Activated CD8-positive, alpha-beta memory T cell treated with anti-CD3 and anti-CD28 coated beads, Interleukin-2, amount 50 U/mL, for 24 hours (primary cell): Measurements from ENCODE around the gene BBS1.
A peak's percentile ranks its signal among the peaks of the same experiment; 100 is the strongest.

Experiments
- DNase-seq: peaks from one replicate; pipeline ENCODE4 v3.0.0-alpha.2; 2020; ENCODE audit errors: extremely low read depth

The BBS1 gene

DNA sequence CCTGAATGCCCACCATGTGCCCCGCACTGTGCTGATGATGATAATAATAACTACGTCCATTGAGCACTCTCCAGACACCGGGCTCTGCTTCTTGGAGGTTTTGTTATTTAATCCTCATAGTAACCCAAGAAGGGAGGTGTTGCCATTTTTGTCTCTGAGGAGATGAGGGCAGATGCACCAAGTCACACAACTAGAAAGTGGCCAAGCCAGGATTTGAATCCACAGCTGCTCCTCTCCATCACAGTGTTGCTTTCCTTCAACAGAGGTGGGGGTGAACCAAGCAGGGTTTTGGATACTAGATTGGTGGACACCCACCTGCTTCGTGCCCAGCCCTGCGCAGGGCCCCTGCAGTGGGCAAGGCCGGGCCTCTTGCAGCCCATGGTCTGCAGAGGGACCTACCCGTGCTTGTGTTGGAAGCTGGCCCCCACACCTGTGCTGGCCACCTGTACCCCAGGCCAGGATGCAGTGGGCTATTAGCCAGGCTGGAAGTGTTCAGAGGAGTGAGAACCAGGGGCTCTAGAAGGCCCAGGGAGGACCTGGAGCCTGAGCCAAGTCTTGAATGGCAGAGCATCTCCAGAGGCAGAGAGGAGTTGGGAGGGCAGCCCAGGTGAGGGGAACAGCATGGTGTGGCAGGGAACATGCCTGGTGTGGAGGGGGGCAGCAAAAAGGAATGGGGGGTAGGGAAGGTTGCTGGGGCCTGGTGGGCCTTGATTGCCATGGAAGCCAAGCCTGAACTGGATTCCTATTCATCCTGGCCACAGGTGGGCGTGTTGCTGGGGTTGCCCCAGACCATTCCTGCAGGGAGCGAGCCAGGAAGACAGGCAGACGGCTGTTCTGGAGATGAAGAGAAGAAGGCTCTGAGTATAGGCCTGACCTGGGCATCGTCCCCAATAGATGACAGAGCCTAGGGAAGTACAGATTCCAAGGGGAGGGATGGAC, 32.9 kb upstream of the BBS1 start:
- DNase-seq = no peak

DNA sequence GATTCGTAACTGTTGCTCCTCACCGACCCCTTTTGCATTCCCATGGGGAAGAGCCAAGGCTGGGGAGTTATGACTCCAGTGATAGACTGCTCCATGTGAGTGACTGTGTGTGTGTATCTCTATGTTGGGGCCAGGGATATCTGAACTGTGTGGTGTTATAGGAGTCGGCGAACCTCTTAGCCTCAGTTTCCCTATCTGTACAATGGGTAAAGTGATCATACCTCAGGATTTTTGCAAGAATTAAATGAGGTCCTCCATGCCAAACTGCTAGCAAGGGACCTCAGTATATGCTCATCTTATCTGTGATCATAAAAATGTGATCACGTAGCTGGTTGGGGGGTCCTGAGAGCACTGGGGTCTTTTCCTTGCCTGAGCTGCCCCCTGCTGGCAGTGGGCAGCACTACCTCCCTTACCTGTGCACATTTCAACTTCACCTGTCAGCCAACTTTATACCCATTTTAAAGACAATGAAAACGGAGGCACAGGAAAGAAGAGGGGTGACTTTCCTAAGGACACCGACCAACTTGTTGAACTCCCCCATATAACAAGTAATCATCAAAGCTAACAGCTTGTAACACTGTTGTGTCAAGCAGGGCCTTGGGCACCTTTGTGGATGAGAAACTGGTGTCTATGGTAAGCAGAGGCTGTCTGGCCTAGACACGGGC, 31.6 kb upstream of the BBS1 start:
- no peak for DNase-seq

DNA sequence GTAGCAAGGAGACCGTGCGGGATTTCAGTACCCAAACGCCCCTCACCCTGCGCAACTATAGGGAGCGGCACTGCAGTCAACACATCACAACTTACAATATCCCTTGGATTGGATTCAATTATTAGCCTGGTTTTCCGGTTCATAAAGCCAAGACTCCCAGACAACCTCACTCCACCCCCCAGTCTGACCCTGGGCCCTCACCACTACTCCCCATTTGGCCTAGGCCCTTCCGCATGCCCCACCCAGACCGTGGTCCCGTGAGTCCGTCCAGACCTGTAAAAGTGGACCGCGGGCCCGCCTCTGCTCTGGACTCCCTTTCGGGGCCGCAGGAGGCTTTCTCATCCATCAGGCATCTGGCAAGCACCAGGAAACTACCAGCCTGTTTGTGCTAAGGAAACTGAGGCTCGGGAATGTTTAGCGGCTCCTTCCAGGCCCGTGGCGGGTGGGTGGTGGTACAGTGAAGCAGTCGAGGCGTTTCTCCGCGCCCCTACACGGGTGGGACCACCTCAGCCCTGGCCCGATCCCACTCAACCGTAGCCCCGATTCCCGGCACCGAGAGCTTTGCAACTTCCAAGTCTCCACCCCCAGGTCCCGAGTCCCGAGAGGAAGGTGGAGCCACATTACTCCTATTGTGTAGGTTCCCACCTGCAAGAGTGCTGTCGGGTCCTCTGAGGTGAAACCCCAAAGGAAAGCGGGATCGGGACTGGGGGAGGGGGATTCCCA, 30.9 kb upstream of the BBS1 start:
- DNase-seq = no peak

DNA sequence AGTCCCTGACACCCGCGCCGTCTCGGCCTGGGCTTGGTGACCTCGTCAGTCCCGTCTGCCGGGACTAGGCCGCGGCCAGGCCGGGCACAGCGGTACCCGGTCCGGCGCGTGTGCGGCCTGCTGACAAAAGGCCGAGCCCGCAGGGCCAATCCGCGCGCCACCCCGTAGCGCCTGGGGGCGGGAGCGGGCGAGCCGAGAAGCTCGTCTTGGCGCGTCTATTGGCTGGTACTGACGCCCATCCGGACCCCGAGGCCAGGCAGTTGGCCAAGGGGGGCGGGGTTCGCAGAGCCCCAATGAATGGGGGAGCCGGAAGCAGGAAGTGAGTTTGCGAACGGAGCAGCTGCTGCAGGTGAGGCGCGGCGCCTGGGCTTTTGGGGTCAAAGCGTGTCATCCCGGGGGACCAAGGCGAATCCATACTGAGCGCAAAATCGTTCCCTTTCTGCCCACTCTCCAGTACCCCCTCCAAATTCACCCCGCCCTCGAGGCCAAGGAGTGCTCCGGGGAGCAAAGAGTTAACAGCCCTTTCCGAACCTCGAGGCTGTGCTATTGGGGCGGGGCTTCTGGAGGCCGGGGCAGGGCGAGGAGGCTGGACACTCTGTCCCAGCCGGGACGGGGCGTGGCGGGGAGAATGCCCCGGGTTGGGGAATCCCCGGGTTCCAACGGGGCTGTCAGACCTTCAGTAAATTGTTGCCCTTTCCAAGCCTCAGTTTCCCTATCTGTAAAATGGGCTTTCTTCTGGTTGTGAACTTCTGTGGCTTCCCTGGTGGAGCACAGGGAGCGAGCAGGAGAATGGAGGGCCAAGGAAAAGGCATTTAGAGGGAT, 30.1 kb upstream of the BBS1 start, which contains the start of gene DPP3:
Gene DPP3, plus strand, starts transcription at position 318 of the 822 bp plus-strand sequence. CDS start 1,767 bp downstream, outside the sequence.
- peak; percentile 83 for DNase-seq

DNA sequence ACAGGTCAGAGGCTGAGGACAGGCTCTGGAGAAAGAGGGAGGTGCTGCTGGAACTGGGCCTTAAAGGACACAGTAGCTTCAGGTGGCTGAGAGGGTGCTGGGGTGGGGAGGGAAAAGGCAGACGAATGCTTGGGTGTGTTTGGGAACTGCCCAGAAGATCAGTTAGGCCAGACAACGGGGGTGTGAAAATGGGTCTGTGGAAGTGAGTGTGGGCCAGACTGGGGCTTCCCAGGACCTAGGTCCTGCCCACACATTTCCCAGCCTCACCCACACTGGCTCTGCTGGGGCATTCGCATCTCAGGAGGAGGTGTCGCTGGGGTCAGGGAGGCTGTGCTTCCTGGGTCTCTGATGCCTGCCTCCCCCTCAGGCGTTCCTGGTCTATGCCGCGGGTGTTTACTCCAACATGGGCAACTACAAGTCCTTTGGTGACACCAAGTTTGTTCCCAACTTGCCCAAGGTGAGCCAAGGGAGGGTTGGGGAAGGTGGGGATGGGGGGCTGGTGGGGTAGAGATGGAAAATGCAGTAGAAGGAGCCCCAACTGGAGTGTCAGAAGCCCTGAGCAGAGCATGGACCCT, 25.5 kb upstream of the BBS1 start:
- DNase-seq = no peak

DNA sequence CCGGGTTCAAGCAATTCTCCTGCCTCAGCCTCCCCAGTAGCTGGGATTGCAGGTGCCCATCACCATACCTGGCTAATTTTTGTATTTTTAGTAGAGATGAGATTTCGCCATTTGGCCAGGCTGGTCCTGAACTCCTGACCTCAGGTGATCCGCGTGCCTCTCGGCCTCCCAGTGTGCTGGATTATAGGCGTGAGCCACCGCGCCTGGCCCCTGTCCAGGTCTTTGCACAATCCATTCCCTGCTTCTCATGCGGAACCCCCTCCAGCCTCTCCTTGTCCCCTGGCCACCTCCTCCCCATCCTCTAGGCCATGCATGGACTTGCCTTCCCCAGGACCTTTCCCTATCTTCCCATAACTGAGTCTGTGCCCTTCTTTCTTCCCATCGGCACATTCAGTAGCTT, 21.5 kb upstream of the BBS1 start:
- no peak for DNase-seq

DNA sequence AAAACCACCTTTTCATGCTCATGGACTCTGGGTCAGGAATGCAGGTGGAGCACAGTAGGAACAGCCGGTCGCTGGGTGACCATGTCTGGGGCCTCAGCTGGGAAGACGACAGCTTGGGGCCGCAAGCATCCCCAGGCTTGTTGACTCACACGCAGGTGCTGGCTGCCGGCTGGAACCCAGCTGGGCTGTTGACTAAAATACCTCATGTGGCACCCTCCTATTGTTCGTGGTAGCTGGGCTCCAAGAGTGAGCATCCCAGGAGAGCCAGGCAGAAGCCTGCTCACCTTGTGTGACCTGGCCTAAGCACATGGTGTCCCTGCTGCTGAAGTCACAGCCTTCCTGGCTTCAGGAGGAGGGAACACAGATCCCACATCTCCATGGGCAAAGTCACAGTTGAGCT, 20.8 kb upstream of the BBS1 start:
- no peak for DNase-seq

DNA sequence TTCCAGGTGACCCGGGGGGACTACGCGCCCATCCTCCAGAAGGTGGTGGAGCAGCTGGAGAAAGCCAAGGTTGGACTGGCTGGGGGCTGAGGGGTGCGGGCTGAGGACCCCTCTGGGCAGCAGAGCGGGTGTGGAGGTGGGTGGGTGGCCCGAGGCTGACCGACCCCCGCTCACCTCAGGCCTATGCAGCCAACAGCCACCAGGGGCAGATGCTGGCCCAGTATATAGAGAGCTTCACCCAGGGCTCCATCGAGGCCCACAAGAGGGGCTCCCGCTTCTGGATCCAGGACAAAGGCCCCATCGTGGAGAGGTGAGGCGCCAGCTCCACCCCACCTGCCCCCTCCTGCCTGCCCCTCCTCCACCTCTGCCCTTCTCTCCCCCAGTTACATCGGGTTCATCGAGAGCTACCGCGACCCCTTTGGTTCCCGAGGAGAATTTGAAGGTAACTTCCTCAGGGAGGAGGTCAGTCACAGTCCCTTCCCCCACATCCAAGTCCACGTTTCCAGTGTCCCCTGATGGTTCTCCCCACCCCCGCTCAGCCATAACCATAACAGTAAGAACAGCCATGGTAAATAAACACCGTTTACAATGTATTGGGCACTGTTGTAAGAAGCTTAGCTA, 19.0 kb upstream of the BBS1 start:
- no peak for DNase-seq

DNA sequence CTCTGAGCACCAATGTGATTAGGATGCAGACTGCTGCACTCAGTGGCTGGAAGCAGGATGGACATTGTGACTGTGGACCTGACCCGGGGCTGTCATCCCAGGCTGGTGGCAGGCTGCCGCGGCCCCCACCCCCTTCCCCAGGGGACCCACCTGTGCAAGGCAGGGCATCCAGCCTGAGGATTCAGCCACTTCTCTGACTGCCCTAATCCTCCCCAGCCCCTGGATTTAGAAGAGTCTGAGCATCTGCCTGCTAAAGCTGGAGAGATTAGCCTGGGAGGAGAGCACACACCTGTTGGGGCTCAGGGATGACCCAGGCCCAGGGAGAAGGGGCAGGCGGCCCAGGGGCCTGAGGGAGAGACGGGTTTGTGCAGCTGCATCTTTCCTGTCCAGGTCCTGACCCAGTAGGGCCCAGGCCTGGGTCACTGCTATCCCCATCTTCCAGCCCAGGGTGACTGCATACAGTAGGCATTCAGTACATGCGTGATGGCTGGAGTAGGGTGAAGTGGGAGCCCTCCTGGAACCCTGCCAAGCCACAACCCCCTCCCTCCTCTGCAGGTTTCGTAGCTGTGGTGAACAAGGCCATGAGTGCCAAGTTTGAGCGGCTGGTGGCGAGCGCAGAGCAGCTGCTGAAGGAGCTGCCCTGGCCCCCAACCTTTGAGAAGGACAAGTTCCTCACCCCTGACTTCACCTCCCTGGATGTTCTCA, 18.1 kb upstream of the BBS1 start:
- DNase-seq = no peak

DNA sequence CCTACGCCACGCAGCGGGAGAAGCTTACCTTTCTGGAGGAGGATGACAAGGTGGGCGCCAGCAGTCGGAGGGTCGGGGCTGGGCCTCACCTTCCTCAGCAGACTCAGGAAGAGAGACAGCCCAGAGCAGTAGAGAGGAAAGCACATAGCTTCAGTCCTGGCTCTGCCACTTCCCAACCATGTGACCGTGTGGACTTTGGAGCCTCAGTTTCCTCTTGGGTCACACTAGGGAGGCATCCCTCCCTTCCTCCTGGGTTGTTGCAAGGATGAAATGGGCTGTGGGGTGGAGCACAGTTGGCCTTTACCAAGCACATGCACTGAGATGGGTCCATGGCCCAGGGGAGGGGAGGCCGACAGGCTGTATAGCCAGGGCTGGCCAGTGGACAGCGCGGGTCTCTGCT, 17.3 kb upstream of the BBS1 start:
- no peak for DNase-seq

DNA sequence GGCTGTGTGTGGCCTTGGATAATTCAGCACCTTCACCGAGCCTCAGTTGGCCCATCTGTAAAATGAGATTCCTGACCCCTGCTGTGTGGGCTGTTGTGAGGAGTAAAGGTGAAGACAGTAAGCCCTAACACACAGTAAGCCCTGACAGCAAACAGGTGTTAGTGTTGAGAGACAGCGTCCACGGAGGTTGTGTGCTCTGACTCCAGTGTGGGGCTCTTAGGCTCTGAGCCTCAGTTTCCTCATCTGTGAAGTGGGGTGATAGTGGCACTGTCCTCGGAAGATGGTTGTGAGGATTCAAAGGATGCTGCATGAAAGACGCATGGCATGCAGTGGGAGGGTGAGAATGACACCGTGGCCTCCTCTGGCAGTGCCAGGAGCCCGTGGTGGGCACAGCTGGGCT, 16.0 kb upstream of the BBS1 start:
- DNase-seq = no peak

DNA sequence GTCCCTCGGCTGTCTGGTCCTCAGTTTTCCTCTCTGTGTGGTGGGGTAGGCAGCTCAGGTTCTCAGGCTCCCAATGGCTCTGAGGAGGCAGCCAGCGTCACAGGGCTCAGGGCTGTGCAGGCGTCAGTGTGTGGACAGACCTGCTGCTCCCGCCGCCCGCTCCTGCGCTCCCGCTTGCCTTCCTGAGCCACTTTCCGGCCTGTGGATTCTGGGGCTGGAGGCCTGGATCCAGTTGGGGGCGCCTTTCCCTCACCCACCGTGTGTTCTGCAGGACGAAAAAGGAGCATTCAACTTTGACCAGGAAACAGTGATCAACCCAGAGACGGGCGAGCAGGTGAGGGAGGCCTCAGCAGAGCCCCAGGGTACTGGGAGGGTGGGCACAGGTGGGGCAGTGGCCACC, 15.5 kb upstream of the BBS1 start:
- no peak for DNase-seq

DNA sequence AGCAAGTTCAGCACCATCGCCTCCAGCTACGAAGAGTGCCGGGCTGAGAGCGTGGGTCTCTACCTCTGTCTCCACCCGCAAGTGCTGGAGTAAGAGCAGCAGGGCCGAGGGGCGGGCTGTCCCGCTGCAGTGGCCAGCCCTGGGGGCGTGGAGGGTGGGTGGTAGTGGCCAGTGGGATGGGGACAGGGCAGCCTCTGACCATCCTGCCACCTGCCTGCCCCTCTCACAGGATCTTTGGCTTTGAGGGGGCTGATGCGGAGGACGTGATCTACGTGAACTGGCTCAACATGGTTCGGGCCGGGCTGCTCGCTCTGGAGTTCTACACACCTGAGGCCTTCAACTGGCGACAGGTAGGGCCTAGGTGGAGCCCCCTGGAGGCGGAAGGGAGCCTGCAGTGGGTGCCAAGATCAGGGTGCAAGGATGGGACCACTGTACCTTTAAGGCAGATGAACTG, 15.0 kb upstream of the BBS1 start:
- DNase-seq = no peak

DNA sequence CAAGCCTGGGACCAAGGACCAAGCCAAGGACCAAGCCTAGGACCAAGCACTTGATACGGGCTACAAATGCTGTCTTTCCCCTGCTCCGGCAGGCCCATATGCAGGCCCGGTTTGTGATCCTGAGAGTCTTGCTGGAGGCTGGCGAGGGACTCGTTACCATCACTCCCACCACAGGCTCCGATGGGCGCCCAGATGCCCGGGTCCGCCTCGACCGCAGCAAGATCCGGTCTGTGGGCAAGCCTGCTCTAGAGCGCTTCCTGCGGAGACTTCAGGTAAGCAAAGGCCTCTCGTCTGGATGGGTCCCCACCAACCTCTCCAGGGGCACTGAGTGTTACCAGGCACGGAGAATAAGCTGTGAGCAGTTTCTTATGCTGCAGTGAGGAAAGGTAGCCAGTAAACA, 13.2 kb upstream of the BBS1 start:
- no peak for DNase-seq

DNA sequence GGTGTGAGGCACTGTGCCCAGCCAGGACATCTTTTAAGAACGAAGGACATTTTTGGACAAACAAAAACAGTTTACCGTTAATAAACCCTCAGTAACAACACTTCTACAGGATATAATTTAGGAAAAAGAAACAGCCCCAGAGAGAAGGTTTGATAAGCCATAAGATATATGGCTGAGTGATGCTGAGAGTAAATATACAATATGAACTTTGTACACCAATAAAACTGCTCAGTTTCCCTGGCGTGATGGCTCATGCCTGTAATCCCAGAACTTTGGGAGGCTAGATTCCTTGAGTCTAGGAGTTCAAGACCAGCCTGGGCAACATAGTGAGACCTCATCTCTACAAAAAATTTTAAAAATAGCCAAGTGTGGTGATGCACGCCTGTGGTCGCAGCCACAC, 11.9 kb upstream of the BBS1 start:
- DNase-seq = no peak

DNA sequence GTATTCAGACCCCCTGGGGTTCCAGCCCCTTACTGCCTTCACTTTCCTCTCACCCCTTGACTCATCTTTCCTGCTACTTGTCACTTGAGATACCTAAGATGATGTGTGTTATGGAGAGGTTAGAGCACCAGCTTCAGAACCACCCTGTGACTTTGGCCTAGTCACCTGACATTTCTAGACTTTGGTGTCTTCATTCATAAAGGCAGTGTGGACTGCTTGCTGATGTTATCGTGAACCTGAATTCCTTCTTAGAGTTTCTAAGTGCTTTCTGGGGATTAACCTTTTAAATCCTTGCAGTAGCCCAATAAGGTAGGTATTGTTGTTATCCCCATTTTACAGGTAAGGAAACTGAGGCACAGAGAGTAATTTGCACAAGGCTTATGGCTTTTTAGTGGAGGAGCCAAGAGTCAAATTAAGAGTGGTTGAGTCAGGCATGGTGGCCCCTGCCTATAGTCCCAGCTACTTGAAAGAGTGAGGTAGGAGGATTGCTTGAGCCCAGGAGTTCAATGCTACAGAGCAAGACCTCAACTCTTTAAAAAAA, 5.1 kb upstream of the BBS1 start:
- no peak for DNase-seq

DNA sequence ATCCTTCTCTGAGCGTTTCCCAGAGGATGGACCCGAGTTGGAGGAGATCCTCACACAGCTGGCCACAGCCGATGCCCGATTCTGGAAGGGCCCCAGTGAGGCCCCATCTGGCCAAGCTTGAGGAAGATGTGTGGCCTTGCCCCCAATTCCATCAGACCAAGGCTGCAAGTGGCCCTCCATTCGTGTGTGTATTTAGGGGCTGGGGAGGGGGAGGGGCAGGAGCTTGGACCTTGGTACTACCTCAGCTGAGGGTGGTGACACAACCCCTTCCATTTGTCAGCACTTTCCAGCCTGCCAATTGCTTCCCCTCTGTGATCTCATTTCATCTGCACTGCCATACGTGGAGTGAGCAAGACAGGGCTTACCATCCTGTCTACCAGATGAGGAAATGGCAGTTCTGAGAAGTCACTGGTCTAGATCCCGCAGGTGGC, 1.3 kb upstream of the BBS1 start:
- DNase-seq = no peak

DNA sequence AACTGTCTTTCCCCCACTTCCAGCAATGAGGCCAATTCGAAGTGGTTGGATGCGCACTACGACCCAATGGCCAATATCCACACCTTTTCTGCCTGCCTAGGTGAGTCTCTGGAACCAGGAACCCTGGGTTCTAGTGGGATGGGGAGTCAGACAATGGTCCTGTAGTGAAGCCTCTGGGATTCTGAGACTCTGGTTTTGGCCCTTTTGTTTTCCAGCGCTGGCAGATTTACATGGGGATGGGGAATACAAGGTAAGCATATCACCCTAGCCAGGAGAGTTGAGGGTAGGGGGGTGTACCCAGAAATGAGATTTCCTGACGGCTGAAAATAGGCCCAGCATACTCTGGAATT, 530 bp downstream of the BBS1 start:
- DNase-seq = no peak

DNA sequence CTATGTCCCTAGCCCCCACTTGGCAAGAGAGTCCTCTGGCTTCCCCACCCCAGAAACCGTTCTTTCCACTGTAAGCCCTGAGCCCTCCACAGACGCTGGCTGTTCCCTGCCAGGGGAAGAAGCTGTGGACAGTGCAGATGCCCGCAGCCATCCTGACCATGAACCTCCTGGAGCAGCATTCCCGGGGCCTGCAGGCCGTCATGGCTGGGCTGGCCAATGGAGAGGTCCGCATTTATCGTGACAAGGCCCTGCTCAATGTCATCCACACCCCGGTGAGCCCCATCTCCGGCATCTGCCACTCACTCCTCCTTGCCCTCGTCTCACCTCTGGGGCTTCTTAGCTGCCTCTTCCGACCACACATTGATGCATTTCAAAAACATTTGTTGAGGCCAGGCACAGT, 13.2 kb downstream of the BBS1 start:
- no peak for DNase-seq
